Keratinocyte (primary cell): ENCODE results near the gene CHST8.

ENCODE experiments used
- CTCF ChIP-seq, 3 experiments: IDR thresholded peaks in 1 of 3; conservative IDR thresholded peaks in 1 of 3; optimal IDR thresholded peaks in 1 of 3; 2 replicates in 2 of 3; 3 replicates in 1 of 3; pipeline versions ENCODE3 to v1.5.1; 2011; ENCODE audit warnings: low read length in 3 of 3, mild to moderate bottlenecking in 3 of 3, moderate library complexity in 2 of 3, control low read depth in 1 of 3, inconsistent platforms in 1 of 3; ENCODE audit not compliant: insufficient read depth in 2 of 3; ENCODE audit errors: extremely low read depth in 1 of 3
- EZH2 ChIP-seq: IDR thresholded peaks from one replicate; pipeline ENCODE4 v1.6.1; 2012; ENCODE audit warnings: inconsistent platforms, mild to moderate bottlenecking, low read length, moderate library complexity

DNA sequence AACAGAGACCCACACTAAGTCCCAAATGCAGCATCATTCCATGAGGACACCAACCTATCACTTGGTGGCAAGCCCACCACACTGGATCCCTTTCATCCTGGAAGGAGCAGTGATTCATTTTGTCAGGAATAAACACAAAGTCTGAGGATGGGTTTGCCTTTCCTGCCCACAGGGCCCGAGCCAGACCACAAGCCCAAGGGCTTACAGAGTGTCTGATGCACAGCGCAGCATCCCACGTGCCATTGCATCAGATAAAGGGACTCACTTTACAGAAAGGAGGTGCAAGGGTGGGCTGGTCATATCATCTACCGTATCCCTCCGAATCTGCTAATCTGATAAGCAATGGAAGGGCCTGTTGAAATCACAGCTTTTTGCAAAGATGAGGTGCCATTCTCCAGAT, 162.7 kb downstream of the CHST8 start:
- TF ChIP-seq CTCF (optimal IDR thresholded peaks at IDR 0.05 in 1 of 3, IDR thresholded peaks at IDR 0.05 in 1 of 3, conservative IDR thresholded peaks at IDR 0.05 in 1 of 3; ENCODE audit: extremely low read depth in 1 of 3, insufficient read depth in 2 of 3, low read length in 3 of 3) (no peak), EZH2 (no peak)
